Endothelial cell of umbilical vein (primary cell): Measurements from ENCODE around the gene TRIM24. TPM values are rescaled to one million over a fixed set of nuclear protein-coding genes. Genes with fewer than 3 reads are reported as not detected.

Experiments
- BruUV-seq: library from RNA; stranded (reverse); fragments of 400-500 nt; replicated peaks from 2 replicates; lab custom pipeline; 2021; lab: Mats Ljungman, UMichigan
- CTCF ChIA-PET: fragments of 300-600, 350-600 bp; sonication (Branson Sonifier 250); formaldehyde crosslinking; loops from one replicate; lab custom pipeline; 2021; ENCODE audit warnings: antibody characterized with exemption, inconsistent platforms; lab: Charles Lee
- POLR2A ChIA-PET: fragments of 300-600, 350-600 bp; sonication (Branson Sonifier 250); formaldehyde crosslinking; loops from one replicate; lab custom pipeline; 2021; ENCODE audit warnings: antibody characterized with exemption, inconsistent platforms; lab: Charles Lee
- DNase-seq: peaks from one replicate; pipeline ENCODE4 v3.0.0-alpha.2; 2011; ENCODE audit warnings: low read depth, low spot score
- FAIRE-seq: peaks from 2 replicates; lab custom pipeline; 2011; peaks lifted over from hg19 to GRCh38; lab: Jason Lieb, UNC
- H2AFZ ChIP-seq: 2 replicates; pipeline ENCODE4 v1.6.0; 2012; ENCODE audit warnings: low read depth, low read length, control low read depth, inconsistent platforms
- H3K27ac ChIP-seq: 2 replicates; pipeline ENCODE4 v1.5.1; 2011; ENCODE audit warnings: low read depth, mild to moderate bottlenecking, control low read depth, low read length, moderate library complexity; ENCODE audit not compliant: insufficient read depth
- H3K27me3 ChIP-seq, 2 experiments: 2 replicates each; pipeline versions ENCODE4 v1.6.0 to v1.6.1; 2011; ENCODE audit warnings: low read length in 2 of 2, mixed read lengths in 1 of 2; ENCODE audit not compliant: control insufficient read depth in 2 of 2, insufficient read depth in 2 of 2
- H3K36me3 ChIP-seq, 2 experiments: 2 replicates in 1 of 2; 3 replicates in 1 of 2; pipeline ENCODE4 v1.5.1; 2011; ENCODE audit warnings: low read length in 2 of 2, mild to moderate bottlenecking in 1 of 2, moderate library complexity in 1 of 2; ENCODE audit not compliant: control insufficient read depth in 2 of 2, insufficient read depth in 2 of 2; ENCODE audit errors: extremely low read depth in 1 of 2
- H3K4me1 ChIP-seq: 3 replicates; pipeline ENCODE4 v1.5.1; 2011; ENCODE audit warnings: mild to moderate bottlenecking, low read length; ENCODE audit not compliant: control insufficient read depth, insufficient read depth; ENCODE audit errors: extremely low read depth
- H3K4me2 ChIP-seq: 2 replicates; pipeline ENCODE4 v1.6.1; 2011; ENCODE audit warnings: low read length, control low read depth, mixed read lengths; ENCODE audit not compliant: insufficient read depth
- H3K4me3 ChIP-seq, 3 experiments: fragments of 200-600 bp in 1 of 3; sonication (generic), shearing (Covaris generic) in 1 of 3; replicated peaks in 1 of 3; 2 replicates each; pipeline ENCODE4 v1.5.1; 2011 to 2016; ENCODE audit warnings: control low read depth in 3 of 3, low read length in 3 of 3, mild to moderate bottlenecking in 2 of 3, inconsistent platforms in 1 of 3, low read depth in 1 of 3, moderate library complexity in 1 of 3; ENCODE audit not compliant: insufficient read depth in 1 of 3
- H3K79me2 ChIP-seq: 2 replicates; pipeline ENCODE4 v1.6.0; 2012; ENCODE audit warnings: low read length, inconsistent platforms; ENCODE audit not compliant: control insufficient read depth, insufficient read depth
- H3K9ac ChIP-seq: replicated peaks from 2 replicates; pipeline ENCODE3; 2011; ENCODE audit warnings: low read length, control low read depth; ENCODE audit not compliant: insufficient read depth; ENCODE audit errors: extremely low read depth
- H3K9me1 ChIP-seq: replicated peaks from 3 replicates; pipeline ENCODE4 v1.6.0; 2011; ENCODE audit warnings: mild to moderate bottlenecking, low read length; ENCODE audit not compliant: control insufficient read depth, insufficient read depth; ENCODE audit errors: extremely low read depth
- H3K9me3 ChIP-seq: replicated peaks from 2 replicates; pipeline ENCODE4 v1.5.1; 2012; ENCODE audit warnings: low read length, inconsistent platforms; ENCODE audit not compliant: control insufficient read depth, insufficient read depth
- H4K20me1 ChIP-seq: replicated peaks from 2 replicates; pipeline ENCODE3; 2011; ENCODE audit warnings: mild to moderate bottlenecking, low read length; ENCODE audit not compliant: control insufficient read depth, insufficient read depth; ENCODE audit errors: extremely low read depth
- CTCF ChIP-seq, 2 donors: IDR thresholded peaks; 1 replicate in 1 of 2; 2 replicates in 1 of 2; pipeline ENCODE4 v1.5.1; 2011; ENCODE audit warnings: low read length in 2 of 2, mild to moderate bottlenecking in 2 of 2, moderate library complexity in 2 of 2, control low read depth in 1 of 2, inconsistent platforms in 1 of 2, low read depth in 1 of 2; ENCODE audit not compliant: insufficient read depth in 1 of 2; ENCODE audit errors: extremely low read depth in 1 of 2
- EZH2 ChIP-seq: IDR thresholded peaks from 2 replicates; pipeline ENCODE4 v1.6.1; 2012; ENCODE audit warnings: borderline replicate concordance, low read depth, mild to moderate bottlenecking, moderate library complexity, low read length, inconsistent platforms; ENCODE audit not compliant: severe bottlenecking
- FOS ChIP-seq: IDR thresholded peaks from 2 replicates; pipeline ENCODE4 v1.6.1; 2011; ENCODE audit warnings: mild to moderate bottlenecking, low read length, moderate library complexity, borderline replicate concordance; ENCODE audit not compliant: insufficient read depth
- GATA2 ChIP-seq: IDR thresholded peaks from 2 replicates; pipeline ENCODE4 v1.7.0; 2011; ENCODE audit warnings: low read depth, mild to moderate bottlenecking, moderate library complexity, mixed read lengths, low read length; ENCODE audit not compliant: insufficient read length, insufficient read depth
- JUN ChIP-seq: IDR thresholded peaks from 2 replicates; pipeline ENCODE4 v1.6.1; 2011; ENCODE audit warnings: borderline replicate concordance, low read depth; ENCODE audit not compliant: insufficient read length, insufficient read depth
- MYC ChIP-seq: IDR thresholded peaks from one replicate; pipeline ENCODE4 v1.6.1; 2011; ENCODE audit warnings: mild to moderate bottlenecking, low read depth, low read length
- POLR2A ChIP-seq: IDR thresholded peaks from 2 replicates; pipeline ENCODE4 v1.6.1; 2012; ENCODE audit warnings: low read depth, mild to moderate bottlenecking, control low read depth, low read length
- POLR2AphosphoS5 ChIP-seq: IDR thresholded peaks from 2 replicates; pipeline ENCODE4 v1.6.1; 2012; ENCODE audit warnings: low read depth, mild to moderate bottlenecking, control low read depth, low read length, moderate library complexity; ENCODE audit not compliant: insufficient read depth
- dilution Hi-C: fragments of 300-500 bp; cut with MboI; formaldehyde crosslinking; loops from one replicate; pipeline ENCODE4 v1.15.0; 2019; ENCODE audit warnings: low sequenced_read_pairs; ENCODE audit not compliant: extremely low pct_ligation_motif_present
- intact Hi-C: fragments of 100-400 bp; cut with micrococcal nuclease; formaldehyde crosslinking; loops from one replicate; pipeline ENCODE4 v1.10.0; 2022
- polyA plus RNA-seq, 4 experiments: library from polyadenylated mRNA; depleted of rRNA in 3 of 4; stranded (reverse) in 3 of 4; unstranded in 1 of 4; fragments of >200 nt; gene quantifications; 2 replicates each; pipeline versions ENCODE4 v1.2.1 to v1.2.3, GENCODE V29; 2011 to 2012; ENCODE audit warnings: missing spikeins in 1 of 4
- total RNA-seq: library from RNA; stranded (reverse); gene quantifications from 2 replicates; pipeline ENCODE4 v1.2.3, GENCODE V29; 2021
- TF ChIP-seq, protein P1 (sequence below): IDR thresholded peaks from 2 replicates; pipeline ENCODE4 v1.6.1; 2011; ENCODE audit not compliant: insufficient read depth, insufficient read length

The TRIM24 gene
- total and polyA plus RNA-seq, 2 donors (not counting 3 experiments of a cell fraction or from before 2014, with no cell fraction given), result 9.1 to 26.1 TPM

GRCh38 chr7:138429577-138430250 is 30.3 kb upstream of the TRIM24 start:
- no peak for TF ChIP-seq FOS
- TF ChIP-seq POLR2AphosphoS5, result no peak
- no peak for TF ChIP-seq GATA2
- intact Hi-C loops, result no loop called here
- H3K79me2 ChIP-seq, result no peaks in the 10 kb centered on the region
- no peaks in the 10 kb centered on the region for H3K9me3 ChIP-seq
- POLR2A ChIA-PET, result no interaction called here
- DNase-seq (no peak), FAIRE-seq (no peak)
- no peaks in the 10 kb centered on the region for H3K27me3 ChIP-seq
- CTCF ChIA-PET, result no interaction called here
- no peak overlapping the region for H3K27ac ChIP-seq
- no peaks in the 10 kb centered on the region for H4K20me1 ChIP-seq
- dilution Hi-C loops, result no loop called here
- H3K4me1 ChIP-seq, result no peaks in the 10 kb centered on the region
- no peaks in the 10 kb centered on the region for H3K36me3 ChIP-seq
- no peak overlapping the region for H2AFZ ChIP-seq
- no peak overlapping the region for H3K9ac ChIP-seq
- H3K9me1 ChIP-seq, result no peaks in the 10 kb centered on the region
- no TSS peak for BruUV-seq
- H3K4me3 ChIP-seq, result no peak overlapping the region
- no peak overlapping the region for H3K4me2 ChIP-seq

GRCh38 chr7:138431517-138431916 is 28.5 kb upstream of the TRIM24 start:
- dilution Hi-C loops, result no loop called here

More at GRCh38 chr7:138431517-138431916, 28.5 kb upstream of the TRIM24 start:
- Histone ChIP-seq H3K79me2 (no peaks in the 10 kb centered on the region), H3K4me3 (no peak overlapping the region), H3K36me3 (no peaks in the 10 kb centered on the region), H3K9ac (no peak overlapping the region), H3K27ac (no peak overlapping the region), H2AFZ (no peak overlapping the region), H3K9me1 (no peaks in the 10 kb centered on the region), H3K4me2 (no peak overlapping the region), H4K20me1 (no peaks in the 10 kb centered on the region), H3K9me3 (no peaks in the 10 kb centered on the region), H3K4me1 (no peaks in the 10 kb centered on the region), H3K27me3 (no peaks in the 10 kb centered on the region)
- TF ChIP-seq FOS (no peak), EZH2 (no peak), CTCF (IDR thresholded peaks at IDR 0.05; ENCODE audit: extremely low read depth in 1 of 2, insufficient read depth in 1 of 2, low read depth in 1 of 2, low read length in 2 of 2) (no peak), GATA2 (no peak), MYC (no peak), POLR2A (no peak), JUN (no peak), POLR2AphosphoS5 (no peak)
- TF ChIP-seq, protein P1, sequence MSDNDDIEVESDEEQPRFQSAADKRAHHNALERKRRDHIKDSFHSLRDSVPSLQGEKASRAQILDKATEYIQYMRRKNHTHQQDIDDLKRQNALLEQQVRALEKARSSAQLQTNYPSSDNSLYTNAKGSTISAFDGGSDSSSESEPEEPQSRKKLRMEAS, result no peak
- DNase-seq, result no peak
- intact Hi-C loops, result no loop called here
- BruUV-seq, result no TSS peak
- CTCF ChIA-PET, result no interaction called here
- FAIRE-seq, result no peak
- POLR2A ChIA-PET, result no interaction called here
